Occipital lobe (tissue), 2 donors: Measurements from ENCODE around the gene MRPS7. TPM values are rescaled to one million over a fixed set of nuclear protein-coding genes. Genes with fewer than 3 reads are reported as not detected.
"Not testable (repeated sequence)": the region's sequence is repeated elsewhere in the genome, so short reads cannot be mapped to it uniquely, and the experiment has no call there.

ENCODE experiments used
- DNase-seq: peaks from one replicate; lab custom pipeline; 2025; lab: John Stamatoyannopoulos, UW
- total RNA-seq: library from RNA; depleted of rRNA; stranded (reverse); fragments of >200 nt; gene quantifications from one replicate; pipeline ENCODE4 v1.2.3, GENCODE V29; 2014

MRPS7 gene
- total RNA-seq, 1 donor from 2014 or later = 29.5 TPM

DNA sequence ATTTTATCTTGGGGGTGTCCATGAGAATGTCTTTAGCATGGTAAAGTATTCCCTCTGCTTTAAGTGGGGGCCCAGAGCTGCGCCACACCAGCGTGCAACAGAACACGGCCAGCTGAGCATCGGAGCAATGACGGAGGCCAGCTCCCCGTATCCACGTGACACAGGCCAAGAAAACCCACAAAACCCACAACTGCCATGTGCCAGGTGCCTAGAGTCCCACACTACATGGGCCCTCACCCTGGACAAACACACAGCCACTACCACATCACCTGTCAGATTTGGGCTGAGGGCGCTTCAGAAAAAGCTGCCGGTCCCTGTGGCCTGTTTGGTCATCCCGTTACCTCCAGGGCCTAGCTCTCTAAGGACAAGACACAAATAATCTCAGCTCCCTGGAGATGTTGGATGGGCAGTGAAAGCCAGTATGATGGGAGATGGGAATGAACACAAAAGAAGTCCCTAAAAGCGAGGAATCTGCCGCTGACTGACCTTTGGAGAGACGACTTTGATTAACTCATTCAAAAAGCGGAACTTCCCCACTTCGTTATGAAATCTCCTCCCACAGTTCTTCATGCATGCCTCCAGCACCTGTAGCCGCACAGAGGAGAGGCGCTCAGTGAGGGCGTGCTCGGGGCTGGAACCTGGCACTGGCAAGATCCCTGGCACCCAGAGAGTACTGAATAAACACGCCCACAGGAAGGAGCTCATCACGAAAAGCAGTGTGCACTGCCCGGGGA, 17.4 kb upstream of the MRPS7 start:
- DNase-seq = no peak

DNA sequence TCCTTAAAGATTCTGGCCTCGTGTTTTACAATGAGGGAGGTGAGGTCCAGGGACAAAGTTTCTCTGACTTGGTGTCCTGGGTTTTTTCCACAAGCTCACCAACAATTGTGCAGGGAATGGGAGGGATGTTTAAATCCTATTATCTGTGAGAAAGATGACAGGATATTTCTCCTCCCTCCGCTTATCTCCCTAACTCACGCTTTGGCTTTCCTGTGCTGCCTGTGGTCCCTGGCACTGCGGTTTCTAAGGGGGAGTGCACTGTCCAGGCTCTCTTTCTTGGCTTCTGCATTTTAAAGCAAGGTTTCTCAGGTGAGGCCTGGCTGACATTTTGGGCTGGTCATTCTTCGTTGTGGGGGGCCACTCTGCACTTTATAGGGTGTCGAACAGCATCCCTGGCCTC, 16.7 kb upstream of the MRPS7 start:
- no peak for DNase-seq

- no peak for DNase-seq
Observed at GRCh38 chr17:75246404-75246803, 15.3 kb upstream of the MRPS7 start.

GRCh38 chr17:75249564-75249963, 12.1 kb upstream of the MRPS7 start:
- no peak for DNase-seq

DNA sequence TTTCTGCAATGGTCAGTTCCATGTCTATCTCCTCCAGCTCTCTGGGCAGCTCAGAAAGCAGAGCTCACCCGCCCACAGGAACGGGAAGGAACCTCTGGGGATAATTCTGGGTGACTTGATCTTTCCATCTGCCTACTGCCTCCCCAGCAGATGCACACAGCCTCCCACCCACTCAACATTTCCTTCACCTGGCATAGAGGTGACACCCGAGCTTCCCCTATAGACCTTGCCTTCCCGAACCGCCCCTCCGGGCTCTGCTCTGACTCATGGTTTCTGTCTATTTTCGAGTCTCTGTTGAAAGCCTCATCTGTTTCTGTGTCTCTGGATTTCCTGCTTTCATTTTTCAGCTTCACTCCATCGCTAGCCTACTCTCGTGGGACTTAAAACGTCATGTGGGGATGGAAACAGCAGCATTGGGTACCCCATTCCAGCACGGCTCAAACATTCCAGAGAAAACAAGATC, 11.6 kb upstream of the MRPS7 start:
- DNase-seq = no peak

DNA sequence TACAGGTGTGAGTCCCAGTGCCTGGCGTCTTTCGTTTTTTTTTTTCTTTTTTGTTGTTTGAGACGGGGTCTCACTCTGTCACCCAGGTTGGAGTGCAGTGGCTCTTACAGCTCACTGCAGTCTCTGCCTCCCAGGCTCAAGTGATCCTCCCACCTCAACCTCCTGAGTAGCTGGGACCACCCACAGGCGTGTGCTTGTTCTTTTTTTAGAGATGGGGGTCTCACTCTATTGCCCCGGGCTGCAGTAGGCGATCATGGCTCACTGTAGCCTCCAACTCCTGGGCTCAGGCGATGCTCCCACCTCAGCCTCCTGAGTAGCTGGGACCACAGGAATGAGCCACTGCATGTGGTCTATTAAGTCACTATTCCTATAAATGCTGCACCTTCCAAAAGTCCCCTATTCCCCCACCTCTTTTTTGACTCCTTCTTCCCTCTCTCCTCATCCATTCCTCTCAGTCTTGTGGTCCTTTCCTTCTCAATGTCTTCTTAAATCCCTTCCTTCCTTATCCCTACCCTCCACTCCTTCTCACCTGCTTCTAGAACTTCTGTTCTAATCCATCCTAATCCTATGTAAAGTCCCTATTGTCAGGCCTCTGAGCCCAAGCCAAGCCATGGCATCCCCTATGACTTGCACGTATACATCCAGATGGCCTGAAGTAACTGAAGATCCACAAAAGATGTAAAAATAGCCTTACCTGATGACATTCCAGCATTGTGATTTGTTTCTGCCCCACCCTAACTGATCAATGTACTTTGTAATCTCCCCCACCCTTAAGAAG, 9.5 kb upstream of the MRPS7 start:
- DNase-seq = no peak

DNA sequence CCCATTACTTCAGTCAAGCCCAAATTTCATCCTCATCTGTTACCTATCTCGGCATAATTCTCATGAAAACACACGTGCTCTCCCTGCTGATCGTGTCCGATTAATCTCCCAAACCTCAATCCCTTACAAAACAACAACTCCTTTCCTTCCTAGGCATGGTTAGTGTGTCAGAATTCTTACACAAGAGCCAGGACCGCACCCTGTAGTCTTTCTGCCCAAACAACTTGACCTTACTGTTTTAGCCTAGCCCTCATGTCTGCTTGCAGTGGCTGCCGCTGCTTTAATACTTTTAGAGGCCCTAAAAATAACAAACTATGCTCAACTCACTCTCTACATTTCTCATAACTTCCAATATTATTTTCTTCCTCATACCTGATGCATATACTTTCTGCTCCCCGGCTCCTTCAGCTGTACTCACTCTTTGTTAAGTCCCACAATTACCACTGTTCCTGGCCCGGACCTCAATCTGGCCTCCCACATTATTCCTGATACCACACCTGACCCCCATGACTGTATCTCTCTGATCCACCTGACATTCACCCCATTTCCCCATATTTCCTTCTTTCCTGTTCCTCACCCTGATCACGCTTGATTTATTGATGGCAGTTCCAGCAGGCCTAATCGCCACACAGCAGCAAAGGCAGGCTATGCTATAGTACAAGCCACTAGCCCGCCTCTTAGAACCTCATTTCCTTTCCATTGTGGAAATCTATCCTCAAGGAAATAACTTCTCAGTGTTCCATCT, 5.6 kb upstream of the MRPS7 start:
- not testable (repeated sequence) for DNase-seq

DNA sequence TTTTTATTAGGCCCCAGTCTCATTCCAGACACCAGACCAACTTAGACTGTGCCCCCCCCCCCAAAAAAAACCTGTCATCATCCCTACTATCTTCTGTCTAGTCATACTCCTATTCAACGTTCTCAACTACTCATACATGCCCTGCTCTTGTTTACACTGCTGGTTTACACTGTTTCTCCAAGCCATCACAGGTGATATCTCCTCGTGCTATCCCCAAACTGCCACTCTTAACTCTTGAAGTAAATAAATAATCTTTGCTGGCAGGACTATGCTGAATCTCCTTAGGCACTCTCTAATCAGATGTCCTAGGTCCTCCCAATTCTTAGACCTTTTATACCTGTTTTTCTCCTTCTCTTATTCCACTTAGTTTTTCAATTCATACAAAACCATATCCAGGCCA, 4.5 kb upstream of the MRPS7 start:
- DNase-seq = not testable (repeated sequence)

DNA sequence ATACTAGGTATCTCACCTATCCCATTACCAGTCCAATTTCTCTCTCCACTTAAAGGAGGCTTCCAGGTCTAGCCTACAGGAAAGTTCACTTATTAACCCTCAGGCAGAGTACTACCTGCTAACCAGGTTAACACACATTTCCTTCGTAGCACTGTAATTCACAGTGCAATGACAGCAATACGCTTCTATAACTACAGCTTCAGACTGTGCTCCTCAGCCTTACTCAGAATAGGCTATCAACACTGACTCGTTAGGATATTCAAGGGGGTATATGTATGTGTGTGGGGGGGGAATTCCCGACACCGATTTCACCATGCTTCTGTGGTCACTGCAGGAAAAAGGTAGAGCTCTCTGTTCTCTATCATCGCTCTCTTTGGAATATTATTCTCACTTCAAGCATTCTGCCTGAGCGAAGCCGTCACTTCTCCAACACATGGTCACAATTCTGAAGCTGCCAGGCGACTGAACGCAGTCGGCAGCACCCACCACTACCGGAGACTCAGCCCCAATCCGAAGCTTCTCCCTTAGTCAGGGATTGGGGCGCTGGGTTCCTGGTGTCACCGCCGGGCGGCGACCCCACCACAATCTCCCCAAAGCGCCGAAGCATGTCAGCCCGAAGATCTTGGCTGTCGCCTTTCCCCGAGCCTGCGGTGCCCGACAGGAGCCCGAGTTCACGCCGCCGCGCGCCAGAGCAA, 891 bp upstream of the MRPS7 start:
- DNase-seq = no peak

GRCh38 chr17:75262112-75262606, 480 bp downstream of the MRPS7 start:
- no peak for DNase-seq

- DNase-seq = no peak
Observed at GRCh38 chr17:75263055-75263454, 1.4 kb downstream of the MRPS7 start.

GRCh38 chr17:75265614-75266315, 4.1 kb downstream of the MRPS7 start:
- DNase-seq = no peak

GRCh38 chr17:75266316-75267152, 4.9 kb downstream of the MRPS7 start:
- no peak for DNase-seq

DNA sequence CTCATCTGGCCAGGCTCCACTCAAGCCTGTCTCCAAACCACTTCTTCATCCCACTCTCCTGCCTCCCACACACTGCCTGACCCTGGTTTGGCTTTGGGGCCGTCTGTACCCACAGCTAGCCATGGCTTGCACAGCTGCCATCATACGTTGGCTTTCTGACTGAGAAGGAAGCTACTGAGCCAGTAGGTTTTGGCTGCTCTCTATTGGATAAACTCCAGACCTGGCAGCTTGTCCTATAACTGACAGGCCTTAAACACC, 5.4 kb downstream of the MRPS7 start:
- no peak for DNase-seq

DNA sequence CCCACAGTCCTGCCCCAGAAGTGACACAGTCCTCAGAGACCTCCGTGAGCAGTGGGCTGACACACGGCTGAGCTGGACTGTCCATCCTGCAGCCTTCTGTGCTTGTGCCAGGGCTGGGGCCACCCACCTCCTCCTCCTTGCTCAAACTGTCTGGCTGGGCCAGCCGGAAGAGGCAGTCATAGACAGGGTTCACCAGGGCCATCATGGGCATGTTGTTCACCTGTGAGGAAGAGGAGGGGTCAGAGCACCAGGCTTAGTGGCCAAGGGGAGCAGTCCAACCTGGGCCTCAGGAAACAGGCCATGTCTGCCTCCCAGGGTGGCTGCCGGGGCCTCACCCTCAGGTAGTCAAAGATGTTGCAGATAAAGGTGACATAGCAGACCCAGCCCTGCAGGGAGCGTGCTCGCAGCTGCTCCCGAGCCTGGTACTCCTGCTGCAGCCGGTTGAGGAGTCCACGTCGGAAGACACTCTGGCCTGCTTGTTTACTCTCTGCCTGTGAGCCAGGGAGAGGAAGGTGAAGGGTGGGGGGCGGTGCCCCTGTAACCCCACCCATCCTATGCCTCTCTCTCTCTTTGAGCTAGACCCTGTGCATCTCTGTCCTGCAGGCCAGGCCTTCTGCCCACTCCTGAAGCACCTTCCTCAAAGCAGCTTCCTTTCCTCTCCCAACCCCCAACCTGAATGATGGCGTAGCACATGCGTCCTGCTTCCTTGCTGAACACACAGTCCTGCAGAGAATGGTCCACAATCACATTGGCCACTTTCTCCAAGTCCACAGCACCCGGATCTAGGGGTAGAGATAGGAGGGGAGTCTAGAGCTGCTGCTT, 5.9 kb downstream of the MRPS7 start:
- DNase-seq = no peak

DNA sequence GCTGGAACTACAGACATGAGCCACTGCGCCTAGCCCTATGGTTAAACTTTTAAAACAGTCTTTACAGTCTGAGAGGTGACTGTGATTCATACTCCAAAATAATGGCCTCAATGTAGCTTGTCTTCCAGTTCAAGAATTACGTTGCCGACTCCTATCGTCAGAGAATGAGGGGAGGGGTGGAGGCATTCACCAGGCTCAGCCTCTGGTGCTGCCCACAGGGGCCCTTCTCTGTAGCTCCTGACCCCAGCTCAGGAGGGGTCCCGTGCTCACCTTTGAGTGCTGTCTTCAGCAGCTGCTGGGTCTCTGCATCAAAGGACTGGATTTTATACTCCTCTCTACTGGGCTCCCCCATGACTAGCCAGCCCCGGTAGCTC, 8.2 kb downstream of the MRPS7 start:
- DNase-seq = no peak

GRCh38 chr17:75270218-75270965, 8.7 kb downstream of the MRPS7 start:
- DNase-seq = no peak

GRCh38 chr17:75270966-75271232, 9.2 kb downstream of the MRPS7 start, which contains the start of gene MIF4GD:
MIF4GD (minus strand) TSS chr17:75271231; CDS start chr17:75270195, 1,036 bp downstream.
- no peak for DNase-seq
